Bronchial epithelial cell (primary cell): ENCODE data around the gene CBX6. TPM values are rescaled to one million over a fixed set of nuclear protein-coding genes. Genes with fewer than 3 reads are reported as not detected.

ENCODE experiments used
- DNase-seq: peaks from one replicate; pipeline ENCODE4 v3.0.0-alpha.2; 2010; ENCODE audit warnings: low read depth
- FAIRE-seq: peaks from 2 replicates; lab custom pipeline; 2011; peaks lifted over from hg19 to GRCh38; lab: Jason Lieb, UNC
- H3K27me3 ChIP-seq: 2 replicates; pipeline ENCODE4 v1.5.1; 2011; ENCODE audit warnings: low read length; ENCODE audit not compliant: control insufficient read depth, insufficient read depth
- H3K36me3 ChIP-seq: 2 replicates; pipeline ENCODE4 v1.5.1; 2011; ENCODE audit warnings: low read length; ENCODE audit not compliant: control insufficient read depth, insufficient read depth
- H3K4me3 ChIP-seq: 2 replicates; pipeline ENCODE4 v1.5.1; 2011; ENCODE audit warnings: mild to moderate bottlenecking, low read depth, low read length, control low read depth
- total RNA-seq: library from RNA; depleted of rRNA; stranded (reverse); fragments of >200 nt; gene quantifications from 2 replicates; pipeline ENCODE4 v1.2.1, GENCODE V29; 2014
- TF ChIP-seq, protein P1 (sequence below): IDR thresholded peaks from 2 replicates; pipeline ENCODE4 v1.5.1; 2011; ENCODE audit warnings: mild to moderate bottlenecking, moderate library complexity, low read length, control low read depth, inconsistent platforms; ENCODE audit not compliant: insufficient read depth, severe bottlenecking

The CBX6 gene
- total RNA-seq, 1 donor from 2014 or later: 6.8 TPM

- Histone ChIP-seq H3K4me3 (no peak overlapping the region), H3K36me3 (no peaks in the 10 kb centered on the region), H3K27me3 (peaks cover 13% of the 10 kb centered on the region)
- FAIRE-seq (no peak), DNase-seq (no peak)
- TF ChIP-seq, protein P1, sequence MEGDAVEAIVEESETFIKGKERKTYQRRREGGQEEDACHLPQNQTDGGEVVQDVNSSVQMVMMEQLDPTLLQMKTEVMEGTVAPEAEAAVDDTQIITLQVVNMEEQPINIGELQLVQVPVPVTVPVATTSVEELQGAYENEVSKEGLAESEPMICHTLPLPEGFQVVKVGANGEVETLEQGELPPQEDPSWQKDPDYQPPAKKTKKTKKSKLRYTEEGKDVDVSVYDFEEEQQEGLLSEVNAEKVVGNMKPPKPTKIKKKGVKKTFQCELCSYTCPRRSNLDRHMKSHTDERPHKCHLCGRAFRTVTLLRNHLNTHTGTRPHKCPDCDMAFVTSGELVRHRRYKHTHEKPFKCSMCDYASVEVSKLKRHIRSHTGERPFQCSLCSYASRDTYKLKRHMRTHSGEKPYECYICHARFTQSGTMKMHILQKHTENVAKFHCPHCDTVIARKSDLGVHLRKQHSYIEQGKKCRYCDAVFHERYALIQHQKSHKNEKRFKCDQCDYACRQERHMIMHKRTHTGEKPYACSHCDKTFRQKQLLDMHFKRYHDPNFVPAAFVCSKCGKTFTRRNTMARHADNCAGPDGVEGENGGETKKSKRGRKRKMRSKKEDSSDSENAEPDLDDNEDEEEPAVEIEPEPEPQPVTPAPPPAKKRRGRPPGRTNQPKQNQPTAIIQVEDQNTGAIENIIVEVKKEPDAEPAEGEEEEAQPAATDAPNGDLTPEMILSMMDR: no peak
Measured at GRCh38 chr22:38879961-38880360, 7.9 kb upstream of the CBX6 start.

- DNase-seq (no peak), FAIRE-seq (peak; percentile 52)
- TF ChIP-seq, protein P1: no peak
- Histone ChIP-seq H3K27me3 (peaks cover 11% of the 10 kb centered on the region), H3K4me3 (no peak overlapping the region), H3K36me3 (no peaks in the 10 kb centered on the region)
Measured at GRCh38 chr22:38879108-38879729, 7.2 kb upstream of the CBX6 start.

- Histone ChIP-seq H3K4me3 (no peak overlapping the region), H3K36me3 (no peaks in the 10 kb centered on the region), H3K27me3 (peaks cover 11% of the 10 kb centered on the region)
- DNase-seq: no peak
- FAIRE-seq: no peak
- TF ChIP-seq, protein P1: no peak
Measured at GRCh38 chr22:38878001-38878400, 6.0 kb upstream of the CBX6 start.

DNA sequence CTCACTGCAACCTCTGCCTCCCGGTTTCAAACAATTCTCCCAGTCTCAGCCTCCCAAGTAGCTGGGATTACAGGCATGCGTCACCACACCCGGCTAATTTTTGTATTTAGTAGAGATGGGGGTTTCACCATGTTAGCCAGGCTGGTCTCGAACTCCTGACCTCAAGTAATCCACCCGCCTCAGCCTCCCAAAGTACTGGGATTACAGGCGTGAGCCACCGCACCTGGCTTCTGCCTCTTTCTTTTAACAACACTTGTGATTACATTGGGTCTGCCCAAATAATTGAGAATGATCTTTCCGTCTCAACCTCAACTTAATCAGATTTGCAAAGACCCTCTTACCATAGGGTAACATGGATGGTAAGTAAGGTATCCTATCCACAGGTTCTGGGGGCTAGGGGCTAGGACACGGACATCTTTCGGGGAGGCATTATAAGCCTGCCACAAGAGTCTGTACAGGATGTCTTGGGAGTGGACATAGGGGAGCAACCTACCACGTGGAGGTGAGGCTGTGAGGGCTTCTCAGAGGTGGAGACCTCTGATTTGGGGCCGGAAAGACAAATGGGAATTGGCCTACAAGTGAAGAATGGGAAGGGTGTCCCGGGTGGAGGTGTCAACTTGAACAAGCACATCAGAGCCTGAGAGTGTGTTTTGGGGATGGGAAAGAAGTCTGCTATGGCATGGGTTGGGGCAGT, 2.7 kb upstream of the CBX6 start:
- Histone ChIP-seq H3K4me3 (no peak overlapping the region), H3K27me3 (peaks cover 9% of the 10 kb centered on the region), H3K36me3 (no peaks in the 10 kb centered on the region)
- TF ChIP-seq, protein P1: no peak
- DNase-seq (no peak), FAIRE-seq (no peak)

- no peak overlapping the region for H3K4me3 ChIP-seq
- TF ChIP-seq, protein P1: no peak
- H3K36me3 ChIP-seq: no peaks in the 10 kb centered on the region
- peak; percentile 97 for DNase-seq
- peaks cover 9% of the 10 kb centered on the region for H3K27me3 ChIP-seq
- peak; percentile 89 for FAIRE-seq
Measured at GRCh38 chr22:38873469-38874411, 1.7 kb upstream of the CBX6 start.
